HepG2 (cell line): ENCODE results near the gene CENPO. TPM values are rescaled to one million over a fixed set of nuclear protein-coding genes. Genes with fewer than 3 reads are reported as not detected.

Experiments used
- ATAC-seq: fragments of 200-7000 bp; cut with Tn5 transposase; 3 replicates; pipeline ENCODE4 v1.9.1; 2020; ENCODE audit warnings: mild to moderate bottlenecking, moderate library complexity
- BruUV-seq: library from RNA; stranded (reverse); fragments of 400-500 nt; replicated peaks from 2 replicates; lab custom pipeline; 2021; lab: Mats Ljungman, UMichigan
- CTCF ChIA-PET: fragments of 300-600 bp; formaldehyde crosslinking; extraction: SDS; loops from one replicate; lab custom pipeline; 2021; ENCODE audit warnings: low total read pairs, inconsistent platforms, low intra/inter-chr PET ratio; lab: Yijun Ruan, JAX
- POLR2A ChIA-PET: fragments of 350-600 bp; sonication (Branson Sonifier 250); formaldehyde crosslinking; loops from one replicate; lab custom pipeline; 2020; ENCODE audit warnings: antibody characterized with exemption, inconsistent platforms; lab: Yijun Ruan, JAX
- DNase-seq: peaks from one replicate; pipeline ENCODE4 v3.0.0-alpha.2; 2015; ENCODE audit warnings: low spot score
- FAIRE-seq: peaks from 3 replicates; lab custom pipeline; 2011; peaks lifted over from hg19 to GRCh38; lab: Jason Lieb, UNC
- H2AFZ ChIP-seq: one replicate; pipeline ENCODE4 v1.6.1; 2011; ENCODE audit warnings: low read length, inconsistent platforms
- H3K27ac ChIP-seq: fragments of 300-600 bp; 3 replicates; pipeline ENCODE4 v1.8.0; 2011; ENCODE audit warnings: mixed run types, mild to moderate bottlenecking, mixed read lengths, low read length, inconsistent platforms; ENCODE audit not compliant: insufficient read depth; ENCODE audit errors: extremely low read length
- H3K27me3 ChIP-seq, 2 experiments: fragments of 200-600 bp in 1 of 2; 2 replicates in 1 of 2; 3 replicates in 1 of 2; pipeline versions ENCODE4 v1.6.0 to v1.8.0; 2011; ENCODE audit warnings: low read length in 2 of 2, mild to moderate bottlenecking in 2 of 2, moderate library complexity in 2 of 2, inconsistent platforms in 1 of 2; ENCODE audit not compliant: insufficient read depth in 2 of 2, control insufficient read depth in 1 of 2
- H3K36me3 ChIP-seq, 2 experiments: fragments of 200-600 bp in 1 of 2; replicated peaks in 1 of 2; 2 replicates in 1 of 2; 3 replicates in 1 of 2; pipeline versions ENCODE4 v1.5.1 to v1.8.0; 2011; ENCODE audit warnings: low read length in 2 of 2, inconsistent platforms in 1 of 2; ENCODE audit not compliant: insufficient read depth in 2 of 2, control insufficient read depth in 1 of 2
- H3K4me1 ChIP-seq: 2 replicates; pipeline ENCODE4 v1.5.1; 2012; ENCODE audit warnings: low read length, inconsistent platforms; ENCODE audit not compliant: insufficient read depth
- H3K4me2 ChIP-seq: 2 replicates; pipeline ENCODE4 v1.6.0; 2011; ENCODE audit warnings: low read depth, low read length, inconsistent platforms
- H3K4me3 ChIP-seq, 3 experiments: fragments of 200-600 bp in 1 of 3; sonication (generic), shearing (Covaris generic) in 1 of 3; replicated peaks in 1 of 3; 2 replicates each; pipeline ENCODE4 v1.5.1; 2011 to 2016; ENCODE audit warnings: low read length in 3 of 3, inconsistent platforms in 2 of 3, low read depth in 2 of 3, mild to moderate bottlenecking in 2 of 3, control low read depth in 1 of 3, mixed read lengths in 1 of 3; ENCODE audit not compliant: insufficient read depth in 1 of 3
- H3K79me2 ChIP-seq: one replicate; pipeline ENCODE4 v1.6.1; 2011; ENCODE audit warnings: low read length, inconsistent platforms; ENCODE audit not compliant: insufficient read depth
- H3K9ac ChIP-seq: 2 replicates; pipeline ENCODE4 v1.6.0; 2011; ENCODE audit warnings: mild to moderate bottlenecking, low read depth, low read length, inconsistent platforms; ENCODE audit not compliant: insufficient read depth
- H3K9me3 ChIP-seq: 2 replicates; pipeline ENCODE4 v1.5.1; 2012; ENCODE audit warnings: mild to moderate bottlenecking, low read length
- H4K20me1 ChIP-seq: 2 replicates; pipeline ENCODE4 v1.6.0; 2011; ENCODE audit warnings: inconsistent platforms, mild to moderate bottlenecking, low read length, moderate library complexity; ENCODE audit not compliant: insufficient read depth
- FOXP1 ChIP-seq, 2 experiments: fragments of 450-650 bp in 1 of 2; IDR thresholded peaks; 2 replicates each; pipeline ENCODE4 v1.6.1; 2017 to 2018; ENCODE audit warnings: antibody characterized with exemption in 1 of 2
- NRL ChIP-seq: sonication (generic); formaldehyde crosslinking; IDR thresholded peaks from 2 replicates; pipeline ENCODE4 v1.5.0; 2020; ENCODE audit warnings: missing genetic modification reagents, mild to moderate bottlenecking, moderate library complexity, borderline replicate concordance
- PTBP1 ChIP-seq: fragments of 200-400 bp; formaldehyde crosslinking; IDR thresholded peaks from 2 replicates; pipeline ENCODE4 v1.6.1; 2018; ENCODE audit warnings: low read length, low read depth; ENCODE audit not compliant: poor library complexity, severe bottlenecking
- RCOR2 ChIP-seq: IDR thresholded peaks from 2 replicates; pipeline ENCODE4 v1.6.1; 2016; ENCODE audit warnings: missing biosample characterization, missing genetic modification reagents
- RELA ChIP-seq: sonication (generic); formaldehyde crosslinking; IDR thresholded peaks from 2 replicates; pipeline ENCODE4 v1.4.0; 2020; ENCODE audit warnings: missing genetic modification reagents
- SMARCE1 ChIP-seq: fragments of 450-650 bp; IDR thresholded peaks from 2 replicates; pipeline ENCODE4 v1.6.1; 2017; ENCODE audit warnings: borderline replicate concordance
- TARDBP ChIP-seq: sonication (generic); formaldehyde crosslinking; IDR thresholded peaks from 2 replicates; pipeline ENCODE4 v1.8.0; 2022; ENCODE audit warnings: mild to moderate bottlenecking, missing genetic modification reagents
- THAP11 ChIP-seq: IDR thresholded peaks from 2 replicates; pipeline ENCODE4 v1.6.1; 2016; ENCODE audit warnings: missing biosample characterization, missing genetic modification reagents
- ZBTB7B ChIP-seq: sonication (generic); formaldehyde crosslinking; IDR thresholded peaks from 2 replicates; pipeline ENCODE4 v1.4.0; 2020; ENCODE audit warnings: missing genetic modification reagents
- ZFY ChIP-seq: sonication (generic); formaldehyde crosslinking; IDR thresholded peaks from 2 replicates; pipeline ENCODE4 v1.4.0; 2020; ENCODE audit warnings: missing genetic modification reagents
- ZNF225 ChIP-seq: sonication (generic); formaldehyde crosslinking; IDR thresholded peaks from 2 replicates; pipeline ENCODE4 v1.4.0; 2020; ENCODE audit warnings: mild to moderate bottlenecking, missing genetic modification reagents
- ZNF251 ChIP-seq: sonication (generic); formaldehyde crosslinking; IDR thresholded peaks from 2 replicates; pipeline ENCODE4 v1.9.0; 2021; ENCODE audit warnings: mild to moderate bottlenecking, missing genetic modification reagents
- ZNF577 ChIP-seq: sonication (generic); formaldehyde crosslinking; IDR thresholded peaks from 2 replicates; pipeline ENCODE4 v1.4.0; 2020; ENCODE audit warnings: mild to moderate bottlenecking, low read depth, missing genetic modification reagents, borderline replicate concordance
- ZNF670 ChIP-seq: sonication (generic); formaldehyde crosslinking; IDR thresholded peaks from 2 replicates; pipeline ENCODE4 v1.8.0; 2022; ENCODE audit warnings: mild to moderate bottlenecking, missing genetic modification reagents, borderline replicate concordance
- ZNF709 ChIP-seq: sonication (generic); formaldehyde crosslinking; IDR thresholded peaks from 2 replicates; pipeline ENCODE4 v1.5.0; 2020; ENCODE audit warnings: mild to moderate bottlenecking, missing genetic modification reagents
- ZNF770 ChIP-seq: sonication (generic); formaldehyde crosslinking; IDR thresholded peaks from 2 replicates; pipeline ENCODE4 v1.5.0; 2020; ENCODE audit warnings: mild to moderate bottlenecking, missing genetic modification reagents
- ZNF772 ChIP-seq: sonication (generic); formaldehyde crosslinking; IDR thresholded peaks from 2 replicates; pipeline ENCODE4 v1.5.0; 2020; ENCODE audit warnings: mild to moderate bottlenecking, missing genetic modification reagents
- ZNF800 ChIP-seq: sonication (generic); formaldehyde crosslinking; IDR thresholded peaks from 2 replicates; pipeline ENCODE4 v1.4.0; 2020; ENCODE audit warnings: missing genetic modification reagents
- ZSCAN21 ChIP-seq: sonication (generic); formaldehyde crosslinking; IDR thresholded peaks from 2 replicates; pipeline ENCODE4 v1.8.0; 2022; ENCODE audit warnings: mild to moderate bottlenecking, missing genetic modification reagents, moderate library complexity, borderline replicate concordance
- WGBS: methylation state at CpG from one replicate; pipeline ENCODE4 v1.1.6; 2017; ENCODE audit warnings: low lambda C conversion rate; 5-methylcytosine and 5-hydroxymethylcytosine counted together
- in situ Hi-C: cut with HindIII; loops from 2 replicates; pipeline ENCODE4 v1.10.0; 2017; ENCODE audit warnings: low pct_unique_long_range_greater_than_20kb; ENCODE audit not compliant: extremely low pct_ligation_motif_present
- intact Hi-C: fragments of 100-400 bp; cut with micrococcal nuclease; formaldehyde crosslinking; loops from one replicate; pipeline ENCODE4 v1.10.0; 2022; ENCODE audit not compliant: unreplicated experiment
- polyA plus RNA-seq, 8 experiments: library from polyadenylated mRNA; depleted of rRNA in 3 of 8; stranded (reverse) in 7 of 8; unstranded in 1 of 8; fragments of >200 nt; fragmentation: Illumina TruSeq in 4 of 8; extraction: Trizol in 4 of 8; gene quantifications; 2 replicates each; pipeline versions ENCODE4 v1.2.1 to v1.2.3, GENCODE V29; 2011 to 2016; ENCODE audit warnings: low read depth in 4 of 8, missing spikeins in 1 of 8, mixed read lengths in 1 of 8; ENCODE audit not compliant: insufficient read depth in 1 of 8
- total RNA-seq, 5 experiments: library from RNA; depleted of rRNA; stranded (reverse); fragments of >200 nt; fragmentation: Illumina TruSeq; extraction: Trizol; gene quantifications; 2 replicates each; pipeline ENCODE4 v1.2.3, GENCODE V29; 2016; ENCODE audit warnings: low read depth in 1 of 5

The CENPO gene
- total and polyA plus RNA-seq, 2 of the 13 experiments (the other 11 are each of a cell fraction or from before 2014, with no cell fraction given), result 19.7 to 35.5 TPM

GRCh38 chr2:24843330-24843860 lies 50.2 kb downstream of the CENPO start:
- 71% methylated on average over 12 of the region's 12 CpGs for WGBS
- Histone ChIP-seq H3K9me3 (peaks cover 8% of the 10 kb centered on the region; the same call in 1 of the 2 replicates), H3K79me2 (no peaks in the 10 kb centered on the region), H3K27me3 (peaks cover 11 to 63% of the 10 kb centered on the region in 2 experiments), H3K4me2 (no peak overlapping the region), H3K4me1 (0 out of 2 replicates have a peak, but pooled peaks cover 9% of the 10 kb centered on the region), H2AFZ (no peak overlapping the region), H4K20me1 (no peaks in the 10 kb centered on the region), H3K9ac (no peak overlapping the region), H3K36me3 (no peaks in the 10 kb centered on the region), H3K27ac (no peak overlapping the region), H3K4me3 (no peak overlapping the region)
- in situ Hi-C loops (no loop called here), intact Hi-C loops (no loop called here)
- POLR2A ChIA-PET, result no interaction called here
- BruUV-seq, result no TSS peak
- CTCF ChIA-PET, result no interaction called here
- FAIRE-seq (no peak), DNase-seq (no peak), ATAC-seq (no peak)
- no peak for TF ChIP-seq ZNF251 (CRISPR knock-in tag)
- TF ChIP-seq THAP11 (CRISPR knock-in tag), result no peak
- TF ChIP-seq ZNF800 (CRISPR knock-in tag), result no peak
- no peak for TF ChIP-seq TARDBP (CRISPR knock-in tag)
- no peak for TF ChIP-seq FOXP1 (IDR thresholded peaks at IDR 0.05)
- no peak for TF ChIP-seq FOXP1 (CRISPR knock-in tag; IDR thresholded peaks at IDR 0.05)
- TF ChIP-seq RELA (CRISPR knock-in tag), result no peak
- no peak for TF ChIP-seq ZBTB7B (CRISPR knock-in tag)
- no peak for TF ChIP-seq ZNF770
- no peak for TF ChIP-seq ZFY (CRISPR knock-in tag)
- TF ChIP-seq ZSCAN21 (CRISPR knock-in tag), result no peak
- no peak for TF ChIP-seq PTBP1
- TF ChIP-seq ZNF709 (CRISPR knock-in tag), result no peak
- TF ChIP-seq SMARCE1, result no peak
- TF ChIP-seq ZNF225 (CRISPR knock-in tag), result no peak
- TF ChIP-seq ZNF772 (CRISPR knock-in tag), result no peak
- no peak for TF ChIP-seq ZNF577 (CRISPR knock-in tag)
- TF ChIP-seq NRL (CRISPR knock-in tag), result no peak
- TF ChIP-seq RCOR2 (CRISPR knock-in tag), result no peak
- TF ChIP-seq ZNF670 (CRISPR knock-in tag), result no peak
